Lower leg skin (tissue), 4 donors: ENCODE measurements around the gene C15orf39. TPM values are rescaled to one million over a fixed set of nuclear protein-coding genes. Genes with fewer than 3 reads are reported as not detected.
A peak's percentile ranks its signal among the peaks of the same experiment; 100 is the strongest.

Experiments used
- DNase-seq, 2 donors: peaks; one replicate each; pipeline ENCODE4 v3.0.0-alpha.2; 2019; ENCODE audit warnings: low spot score in 2 of 2
- H3K4me3 ChIP-seq: fragments of 200-600 bp; sonication (generic); 2 replicates; pipeline ENCODE4 v1.5.1; 2017; ENCODE audit warnings: mild to moderate bottlenecking, low read depth; ENCODE audit not compliant: poor library complexity, severe bottlenecking
- CTCF ChIP-seq, 3 donors: fragments of 450-650 bp; IDR thresholded peaks; one replicate each; pipeline ENCODE4 v1.5.1; 2016; ENCODE audit warnings: antibody characterized with exemption in 3 of 3, mild to moderate bottlenecking in 3 of 3, moderate library complexity in 2 of 3
- POLR2A ChIP-seq, 2 donors: fragments of 450-650 bp; IDR thresholded peaks; one replicate each; pipeline ENCODE4 v1.6.1; 2016 to 2017; ENCODE audit warnings: antibody characterized with exemption in 2 of 2, mild to moderate bottlenecking in 1 of 2, moderate library complexity in 1 of 2
- WGBS, 2 donors: methylation state at CpG; one replicate each; pipeline ENCODE4 v1.1.5; 2018; 5-methylcytosine and 5-hydroxymethylcytosine counted together
- intact Hi-C: fragments of 100-400 bp; cut with DNase I; formaldehyde crosslinking; loops from one replicate; pipeline ENCODE4 v1.15.0; 2023; ENCODE audit warnings: low total_unique reads
- total RNA-seq, 4 donors: library from RNA; depleted of rRNA; stranded (reverse); fragments of >200 nt; gene quantifications; one replicate each; pipeline ENCODE4 v1.1.0, GENCODE V29; 2016

The C15orf39 gene
- total RNA-seq, 4 donors from 2014 or later, result 21.9 to 29.3 (median 26.1) TPM

GRCh38 chr15:75177360-75178071 lies 24.2 kb upstream of the C15orf39 start:
- H3K4me3 ChIP-seq, result no peak overlapping the region
- TF ChIP-seq POLR2A (IDR thresholded peaks at IDR 0.05), result no peak
- TF ChIP-seq CTCF (IDR thresholded peaks at IDR 0.05), result no peak
- intact Hi-C loops, result no loop called here
- WGBS, 2 donors, result 58 to 64% methylated on average over 6 of the region's 6 CpGs
- no peak for DNase-seq

GRCh38 chr15:75178171-75178937 lies 23.3 kb upstream of the C15orf39 start:
- TF ChIP-seq POLR2A (IDR thresholded peaks at IDR 0.05) (no peak), CTCF (IDR thresholded peaks at IDR 0.05) (no peak)
- 15 to 44% methylated on average over 14 to 50 of the region's 53 CpGs for WGBS, 2 donors
- peak in 1 of 2 donors; percentile 91 for DNase-seq
- intact Hi-C loops, result no loop called here
- H3K4me3 ChIP-seq, result no peak overlapping the region

GRCh38 chr15:75178938-75179745 lies 22.5 kb upstream of the C15orf39 start:
- no peak for TF ChIP-seq CTCF (IDR thresholded peaks at IDR 0.05)
- no peak for TF ChIP-seq POLR2A (IDR thresholded peaks at IDR 0.05)
- intact Hi-C loops, result no loop called here
- no peak overlapping the region for H3K4me3 ChIP-seq
- 73 to 74% methylated on average over 20 of the region's 20 CpGs for WGBS, 2 donors
- DNase-seq, result no peak

GRCh38 chr15:75179746-75180140 lies 21.9 kb upstream of the C15orf39 start:
- WGBS, 2 donors, result 81 to 86% methylated on average over 4 of the region's 4 CpGs
- intact Hi-C loops, result no loop called here
- TF ChIP-seq POLR2A (IDR thresholded peaks at IDR 0.05) (no peak), CTCF (IDR thresholded peaks at IDR 0.05) (no peak)
- no peak for DNase-seq
- no peak overlapping the region for H3K4me3 ChIP-seq

GRCh38 chr15:75181780-75182179 lies 19.9 kb upstream of the C15orf39 start:
- intact Hi-C loops, result no loop called here
- no peak overlapping the region for H3K4me3 ChIP-seq
- TF ChIP-seq POLR2A (IDR thresholded peaks at IDR 0.05), result no peak
- TF ChIP-seq CTCF (IDR thresholded peaks at IDR 0.05), result no peak
- 58 to 71% methylated on average over 5 of the region's 5 CpGs for WGBS, 2 donors
- no peak for DNase-seq
